Stimulated activated CD4-positive, alpha-beta T cell treated with anti-CD3 and anti-CD28 coated beads, Interleukin-1b, Interleukin-23, amount 100 ng/mL, for 48 hours (primary cell): ENCODE results near the gene IPO4.

Source experiments
- DNase-seq: peaks from one replicate; pipeline ENCODE4 v3.0.0-alpha.2; 2020

The IPO4 gene

GRCh38 chr14:24194186-24194872 lies 5.7 kb upstream of the IPO4 start:
- DNase-seq = no peak

DNA sequence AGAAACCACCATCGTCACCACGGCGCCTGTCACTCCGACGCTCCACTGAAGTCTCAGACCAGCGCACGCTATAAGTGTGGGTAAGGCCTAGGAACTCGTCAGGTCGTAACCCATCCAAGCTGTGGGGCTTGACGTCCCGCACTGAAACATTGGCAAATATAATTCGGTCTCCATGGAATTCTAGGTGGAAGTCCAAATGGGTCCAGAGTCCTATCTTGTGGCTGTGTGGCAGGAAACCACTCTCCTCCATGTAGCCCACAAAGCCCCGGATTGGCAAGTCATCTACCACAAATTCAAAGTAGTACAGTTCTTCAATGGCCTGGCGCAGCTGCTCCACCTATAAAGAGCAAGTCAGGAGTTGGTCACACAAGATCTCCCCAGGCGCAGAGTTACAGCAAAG lies 4.3 kb upstream of the IPO4 start:
- DNase-seq = no peak

DNA sequence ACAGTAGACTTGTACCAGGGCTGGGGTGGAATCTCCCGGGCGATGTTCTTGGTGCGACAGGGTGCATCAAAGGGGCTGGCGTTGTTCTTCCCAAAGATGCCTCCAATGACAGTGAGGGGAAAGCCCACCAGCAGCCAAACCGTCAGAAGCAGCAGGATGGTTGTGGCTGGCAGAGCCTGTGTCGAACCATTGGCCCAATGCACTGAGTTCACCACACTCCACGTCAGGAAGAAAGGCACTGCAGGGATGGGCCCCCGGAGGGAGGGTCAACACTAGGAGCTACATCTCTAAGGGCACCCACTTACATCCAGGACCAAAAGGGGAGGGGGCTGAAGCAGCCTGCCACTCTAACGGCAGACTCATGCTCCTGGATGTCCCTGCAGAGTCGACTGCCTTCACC lies 1.8 kb upstream of the IPO4 start:
- no peak for DNase-seq

- DNase-seq = no peak
Measured at GRCh38 chr14:24189460-24189859, 844 bp upstream of the IPO4 start.

DNA sequence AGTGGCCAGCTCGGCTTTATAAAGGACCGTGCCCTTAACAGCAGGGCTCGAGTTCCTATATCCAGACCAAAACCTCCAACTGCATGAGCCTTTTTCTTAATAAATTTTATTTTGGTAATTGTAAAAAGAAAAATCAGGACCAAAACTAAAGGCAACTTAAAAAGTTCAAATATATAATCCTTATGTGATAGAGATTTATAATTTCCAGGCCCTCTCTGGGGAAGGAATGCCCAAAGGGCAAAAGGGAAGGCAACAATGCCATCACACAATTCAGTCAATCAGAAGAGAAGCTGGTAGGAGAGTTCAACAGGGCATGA lies 401 bp upstream of the IPO4 start:
- no peak for DNase-seq

DNA sequence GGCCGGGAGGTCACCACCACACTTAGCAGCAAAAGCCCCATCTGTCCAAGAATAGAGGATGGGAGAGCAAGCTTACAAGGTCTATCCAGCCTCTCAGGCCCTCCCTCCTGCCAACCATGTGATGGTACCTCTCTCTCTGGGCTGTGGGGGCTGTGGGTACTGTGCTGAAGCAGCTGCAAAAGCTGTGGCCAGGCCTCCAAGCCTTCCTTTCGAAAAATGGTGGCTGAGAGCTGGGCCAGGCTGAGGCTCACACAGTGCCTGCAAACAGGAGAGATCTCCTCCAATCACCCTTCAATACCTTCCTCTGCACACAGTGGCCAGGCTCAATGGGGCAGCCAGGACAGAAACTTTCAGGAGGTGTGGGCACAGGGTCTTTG lies 1.1 kb downstream of the IPO4 start:
- DNase-seq = no peak

- no peak for DNase-seq
Measured at GRCh38 chr14:24186831-24187538, 1.6 kb downstream of the IPO4 start.

- DNase-seq = no peak
Measured at GRCh38 chr14:24185741-24186140, 2.9 kb downstream of the IPO4 start.

- no peak for DNase-seq
Measured at GRCh38 chr14:24185026-24185425, 3.6 kb downstream of the IPO4 start.

- no peak for DNase-seq
Measured at GRCh38 chr14:24184104-24184970, 4.3 kb downstream of the IPO4 start.

GRCh38 chr14:24183014-24183481 lies 5.6 kb downstream of the IPO4 start:
- no peak for DNase-seq

DNA sequence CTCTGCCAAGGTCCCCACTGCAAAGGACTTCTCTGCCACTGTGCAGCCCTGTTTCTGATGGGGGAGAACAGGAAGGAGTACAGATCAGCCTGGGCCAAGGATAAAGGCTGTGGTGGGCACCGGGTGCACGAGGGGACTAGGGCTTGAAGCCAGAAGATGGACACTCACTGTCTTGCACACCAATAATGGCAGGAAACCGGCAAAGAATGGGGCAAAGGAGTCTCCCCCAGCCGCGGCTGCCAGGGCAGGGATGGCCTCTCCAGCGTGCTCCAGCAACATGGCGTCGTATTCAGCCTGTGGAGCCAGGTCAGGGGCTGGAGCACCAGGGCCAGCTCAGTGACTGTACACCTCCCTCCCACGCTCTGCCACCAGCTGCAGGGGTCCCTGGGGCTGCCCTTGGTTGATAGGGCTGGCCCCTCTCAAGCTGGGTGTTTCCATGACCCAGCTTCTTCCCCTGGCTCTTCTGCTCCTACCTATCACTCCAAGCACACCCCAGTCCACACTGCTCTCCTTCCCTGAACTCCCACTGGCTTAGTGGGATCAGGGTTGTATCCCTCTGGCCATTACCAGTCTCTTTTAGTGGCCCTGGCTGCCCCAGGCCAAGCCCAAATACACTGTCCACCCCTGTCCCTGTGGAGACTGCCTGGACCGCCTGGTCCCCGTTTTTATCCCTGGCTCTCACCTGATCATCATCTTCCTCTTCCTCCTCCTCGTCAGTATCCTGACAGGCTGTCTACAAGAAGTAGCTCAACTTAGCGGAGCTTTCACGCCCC lies 6.3 kb downstream of the IPO4 start:
- no peak for DNase-seq

DNA sequence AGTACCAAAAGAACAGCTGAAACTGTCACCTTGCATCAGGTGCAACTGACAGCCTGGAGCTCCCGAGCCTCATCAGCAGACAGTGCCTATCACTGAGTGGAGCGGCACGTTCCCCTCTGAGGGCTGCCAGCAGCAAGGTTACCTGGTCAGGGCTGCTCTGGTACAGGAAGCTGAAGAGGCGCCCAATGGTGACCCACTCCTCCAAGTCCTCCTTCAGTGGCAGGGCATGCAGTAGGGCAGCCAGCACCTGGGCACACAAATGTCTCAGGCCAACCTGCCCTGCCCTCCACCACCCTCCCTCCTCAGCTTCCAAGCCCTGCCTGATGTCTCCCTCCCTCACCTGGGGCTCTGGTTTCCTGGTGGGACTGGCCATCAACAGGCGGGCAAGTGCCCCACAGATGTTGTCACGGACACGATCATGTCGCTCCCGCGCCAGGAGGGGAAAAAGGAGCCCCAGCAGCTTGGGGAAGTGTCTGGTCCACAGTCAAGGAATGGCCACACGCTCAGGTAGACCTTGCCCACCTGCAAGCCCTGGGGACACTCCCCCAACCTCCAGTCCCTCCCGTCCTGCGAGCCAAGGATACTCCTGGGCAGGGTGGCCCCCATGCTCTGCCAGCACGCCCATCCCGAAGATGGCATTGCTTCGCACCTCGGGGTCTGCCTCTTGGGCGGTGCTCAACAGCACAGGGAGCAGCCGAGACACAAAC lies 7.1 kb downstream of the IPO4 start:
- DNase-seq = no peak

GRCh38 chr14:24179961-24180796 lies 8.4 kb downstream of the IPO4 start:
- no peak for DNase-seq

GRCh38 chr14:24179294-24179960 lies 9.2 kb downstream of the IPO4 start:
- no peak for DNase-seq

DNA sequence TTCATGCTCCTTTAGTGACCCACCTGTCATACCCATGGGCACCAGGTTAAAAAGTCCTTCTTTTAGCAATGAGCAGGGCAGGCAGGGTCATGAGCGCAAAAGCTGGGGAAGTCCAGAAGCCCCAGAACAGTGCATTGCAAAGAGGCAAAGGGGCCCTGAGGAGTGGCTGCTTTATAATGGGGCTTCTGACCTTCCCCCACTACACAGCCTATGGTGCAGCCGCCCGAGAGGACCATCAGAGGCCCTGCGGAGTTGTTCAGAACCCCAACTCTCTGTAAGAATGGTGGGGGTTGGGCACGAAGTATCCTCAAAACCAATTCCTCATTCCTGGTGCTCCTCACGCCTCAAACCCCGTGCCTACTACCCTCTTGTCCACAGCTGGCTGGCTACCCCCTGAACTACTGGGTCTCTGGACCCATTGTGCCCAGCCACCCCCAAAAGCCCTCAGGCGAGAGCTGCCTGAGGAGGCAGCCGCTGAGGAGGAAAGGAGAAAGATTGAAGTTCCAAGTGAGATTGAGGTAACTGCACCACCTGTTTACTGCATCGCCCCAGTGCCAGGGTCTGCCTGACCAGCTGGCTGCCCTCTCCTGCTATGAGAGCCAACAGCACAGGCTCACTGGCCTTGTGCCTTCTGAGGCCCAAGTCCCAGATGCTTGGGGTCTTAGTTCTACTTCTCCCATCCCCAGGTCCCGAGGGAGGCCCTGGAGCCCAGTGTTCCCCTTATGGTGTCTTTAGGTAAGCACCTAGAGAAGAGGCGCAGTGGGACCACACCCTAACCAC lies 10.0 kb downstream of the IPO4 start:
- DNase-seq = no peak

DNA sequence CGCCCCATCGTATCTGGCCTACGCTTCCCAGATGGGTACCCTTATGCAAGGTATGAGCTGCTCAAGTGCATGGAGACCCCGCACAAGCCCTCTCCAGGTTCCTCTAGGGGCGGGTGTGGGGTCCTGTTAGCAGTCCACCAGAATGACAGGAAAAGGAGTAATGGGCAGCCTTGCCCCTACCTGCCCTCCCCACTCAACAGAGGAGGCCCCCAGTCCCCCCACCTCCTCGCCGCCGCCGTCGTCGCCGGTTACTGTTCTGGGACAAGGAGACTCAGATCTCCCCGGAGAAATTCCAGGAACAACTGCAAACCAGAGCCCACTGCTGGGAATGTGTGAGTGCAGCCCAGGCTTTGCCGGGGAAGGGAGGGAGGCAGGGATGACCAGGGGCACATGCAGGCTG lies 10.7 kb downstream of the IPO4 start:
- DNase-seq = no peak

DNA sequence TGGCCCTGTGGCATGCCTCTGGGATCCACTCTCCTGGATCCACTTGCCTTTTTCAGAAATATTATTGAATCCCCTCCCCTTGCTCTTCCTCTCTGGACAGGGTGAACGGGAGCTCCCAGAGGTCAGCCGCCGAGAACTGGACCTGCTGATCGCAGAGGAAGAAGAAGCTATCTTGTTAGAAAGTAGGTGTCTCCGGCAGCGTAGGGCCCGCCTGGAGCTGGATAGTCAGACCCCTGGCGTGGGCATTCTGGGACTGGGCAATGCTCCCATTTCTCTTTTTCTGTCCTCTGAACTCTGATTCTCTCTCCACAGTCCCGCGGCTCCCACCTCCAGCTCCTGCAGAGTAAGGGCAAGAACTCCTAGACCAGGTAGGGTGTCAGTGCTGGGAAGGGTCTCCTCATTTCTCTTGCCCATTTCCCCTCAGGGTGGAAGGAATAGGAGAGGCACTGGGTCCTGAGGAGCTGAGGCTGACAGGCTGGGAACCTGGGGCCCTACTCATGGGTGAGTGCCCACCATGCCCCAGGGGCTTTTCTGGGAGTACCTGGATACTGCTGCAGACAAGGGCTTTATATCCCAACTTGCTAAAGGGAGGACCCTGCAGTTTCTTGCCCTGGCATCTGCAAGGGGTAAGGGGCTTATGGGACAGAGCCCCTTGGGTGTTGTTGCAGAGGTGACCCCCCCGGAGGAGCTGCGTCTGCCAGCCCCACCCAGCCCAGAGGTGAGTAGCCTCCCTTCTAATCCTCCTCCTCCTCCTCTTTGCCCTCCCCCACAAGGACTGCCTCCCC lies 11.4 kb downstream of the IPO4 start:
- DNase-seq = no peak

DNA sequence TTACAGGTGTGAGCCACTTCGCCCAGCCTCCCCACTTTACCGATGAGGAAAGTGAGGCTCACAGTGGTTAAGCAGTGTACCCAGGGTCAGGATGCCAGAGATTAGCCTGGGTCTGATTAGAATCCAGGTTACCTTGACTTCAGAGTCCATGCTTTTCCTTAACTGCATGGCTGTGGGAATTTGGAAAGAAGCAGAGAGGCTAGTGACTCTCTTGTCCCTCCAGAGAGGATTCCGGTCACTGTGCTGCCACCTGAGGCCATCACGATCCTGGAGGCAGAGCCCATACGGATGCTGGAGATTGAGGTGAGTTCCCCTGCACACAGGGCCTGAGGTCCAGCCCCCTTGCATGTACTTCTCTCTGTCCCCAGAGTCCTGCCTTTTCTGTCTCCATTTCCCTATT lies 12.0 kb downstream of the IPO4 start:
- no peak for DNase-seq
